Measurements from ENCODE around the gene NPY.

NPY gene

DNA sequence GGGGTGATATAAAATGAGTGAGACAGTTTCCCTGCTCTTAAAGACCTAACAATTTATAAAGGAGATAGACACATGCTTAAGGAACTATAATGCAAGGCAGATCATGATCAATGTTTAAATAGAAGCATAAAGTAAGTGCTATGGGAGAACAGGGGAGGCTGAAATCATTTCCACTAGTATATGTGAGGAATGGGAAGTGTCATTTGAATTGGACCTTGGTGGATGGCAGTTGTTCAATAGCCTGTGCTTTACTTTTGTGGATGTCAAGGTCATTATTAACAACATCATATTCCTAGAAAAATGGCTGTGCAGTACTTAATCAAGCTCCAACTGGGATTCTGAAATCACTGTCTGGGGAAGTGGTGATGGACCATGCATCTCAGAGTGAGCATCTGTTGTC, 14.7 kb downstream of the NPY start:
- no peaks in the 10 kb centered on the region for H4K20me1 ChIP-seq (ENCODE audit: insufficient read depth, low read length)
- no peak overlapping the region for H2AFZ ChIP-seq (ENCODE audit: low read length)
- no peak overlapping the region for H3K9ac ChIP-seq (ENCODE audit: low read length)
- no peaks in the 10 kb centered on the region for H3K27me3 ChIP-seq (ENCODE audit: insufficient read depth, low read length)
- H3K79me2 ChIP-seq (ENCODE audit: insufficient read depth, low read length), result no peaks in the 10 kb centered on the region
- no peak overlapping the region for H3K4me2 ChIP-seq (ENCODE audit: low read length)
- H3K36me3 ChIP-seq (ENCODE audit: insufficient read depth, low read length), result no peaks in the 10 kb centered on the region
- no peaks in the 10 kb centered on the region for H3K9me3 ChIP-seq (ENCODE audit: low read length)
- peaks cover 7% of the 10 kb centered on the region for H3K4me1 ChIP-seq (ENCODE audit: insufficient read depth, low read length, severe bottlenecking)
- no peaks in the 10 kb centered on the region for H3F3A ChIP-seq (ENCODE audit: insufficient read depth, low read length)
- no peaks in the 10 kb centered on the region for H3K9me2 ChIP-seq (ENCODE audit: low read depth, low read length)
- TF ChIP-seq EZH2 (IDR thresholded peaks at IDR 0.05; ENCODE audit: borderline replicate concordance, low read length), result no peak
- TF ChIP-seq, protein P1, sequence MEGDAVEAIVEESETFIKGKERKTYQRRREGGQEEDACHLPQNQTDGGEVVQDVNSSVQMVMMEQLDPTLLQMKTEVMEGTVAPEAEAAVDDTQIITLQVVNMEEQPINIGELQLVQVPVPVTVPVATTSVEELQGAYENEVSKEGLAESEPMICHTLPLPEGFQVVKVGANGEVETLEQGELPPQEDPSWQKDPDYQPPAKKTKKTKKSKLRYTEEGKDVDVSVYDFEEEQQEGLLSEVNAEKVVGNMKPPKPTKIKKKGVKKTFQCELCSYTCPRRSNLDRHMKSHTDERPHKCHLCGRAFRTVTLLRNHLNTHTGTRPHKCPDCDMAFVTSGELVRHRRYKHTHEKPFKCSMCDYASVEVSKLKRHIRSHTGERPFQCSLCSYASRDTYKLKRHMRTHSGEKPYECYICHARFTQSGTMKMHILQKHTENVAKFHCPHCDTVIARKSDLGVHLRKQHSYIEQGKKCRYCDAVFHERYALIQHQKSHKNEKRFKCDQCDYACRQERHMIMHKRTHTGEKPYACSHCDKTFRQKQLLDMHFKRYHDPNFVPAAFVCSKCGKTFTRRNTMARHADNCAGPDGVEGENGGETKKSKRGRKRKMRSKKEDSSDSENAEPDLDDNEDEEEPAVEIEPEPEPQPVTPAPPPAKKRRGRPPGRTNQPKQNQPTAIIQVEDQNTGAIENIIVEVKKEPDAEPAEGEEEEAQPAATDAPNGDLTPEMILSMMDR (IDR thresholded peaks at IDR 0.05; ENCODE audit: low read length), result no peak
- H3K4me3 ChIP-seq (ENCODE audit: low read depth, low read length, poor library complexity, severe bottlenecking), result no peak overlapping the region
- no peak overlapping the region for H3K27ac ChIP-seq (ENCODE audit: low read depth, low read length, poor library complexity, severe bottlenecking)

DNA sequence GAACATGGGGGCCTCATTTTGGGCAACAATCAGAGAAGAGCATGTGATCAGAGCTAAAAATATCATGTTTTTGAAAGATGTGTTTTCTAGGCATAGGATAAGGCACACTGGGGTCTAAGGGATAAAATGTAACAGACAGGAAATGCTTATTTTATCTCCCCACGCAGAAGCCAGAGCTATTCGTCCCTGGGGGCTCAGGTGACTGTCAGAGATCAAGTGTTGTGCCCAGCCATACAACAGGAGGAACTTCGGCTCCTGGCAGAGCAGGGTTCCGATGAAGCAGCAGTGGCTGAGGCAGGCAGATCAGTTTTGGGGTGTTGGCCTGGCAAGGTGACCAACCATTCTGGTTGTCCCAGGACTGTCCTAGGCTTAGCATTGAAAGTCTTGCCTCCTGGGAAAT, 15.2 kb downstream of the NPY start:
- H3K36me3 ChIP-seq (ENCODE audit: insufficient read depth, low read length), result no peaks in the 10 kb centered on the region

DNA sequence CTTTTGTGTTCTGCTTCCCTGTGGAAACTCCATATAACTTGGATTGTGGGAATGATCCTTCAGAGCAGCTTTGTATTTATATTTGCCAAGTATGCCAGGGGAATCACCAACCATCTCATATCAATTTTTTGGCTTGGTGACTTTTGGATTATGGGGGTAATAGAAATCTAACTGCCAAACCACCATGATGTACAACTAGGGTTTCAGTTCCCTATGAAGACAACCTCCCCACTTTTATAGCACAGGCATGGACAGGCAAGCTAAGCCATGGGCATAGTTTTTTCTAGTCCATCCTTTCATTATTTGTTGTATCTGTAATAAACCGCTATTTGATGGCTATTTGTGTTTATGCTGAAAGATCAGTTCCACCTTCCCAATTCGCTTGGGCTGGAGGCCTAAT, 17.7 kb downstream of the NPY start:
- H4K20me1 ChIP-seq (ENCODE audit: insufficient read depth, low read length), result no peaks in the 10 kb centered on the region
- no peaks in the 10 kb centered on the region for H3K79me2 ChIP-seq (ENCODE audit: insufficient read depth, low read length)
- peaks cover 7% of the 10 kb centered on the region for H3K4me1 ChIP-seq (ENCODE audit: insufficient read depth, low read length, severe bottlenecking)
- no peaks in the 10 kb centered on the region for H3K27me3 ChIP-seq (ENCODE audit: insufficient read depth, low read length)
- H3K4me2 ChIP-seq (ENCODE audit: low read length), result no peak overlapping the region
- H3K27ac ChIP-seq (ENCODE audit: low read depth, low read length, poor library complexity, severe bottlenecking), result no peak overlapping the region
- no peaks in the 10 kb centered on the region for H3F3A ChIP-seq (ENCODE audit: insufficient read depth, low read length)
- no peaks in the 10 kb centered on the region for H3K9me2 ChIP-seq (ENCODE audit: low read depth, low read length)
- no peaks in the 10 kb centered on the region for H3K9me3 ChIP-seq (ENCODE audit: low read length)
- TF ChIP-seq, protein P1 (IDR thresholded peaks at IDR 0.05; ENCODE audit: low read length), result no peak
- no peak for TF ChIP-seq EZH2 (IDR thresholded peaks at IDR 0.05; ENCODE audit: borderline replicate concordance, low read length)
- H3K4me3 ChIP-seq (ENCODE audit: low read depth, low read length, poor library complexity, severe bottlenecking), result no peak overlapping the region
- no peaks in the 10 kb centered on the region for H3K36me3 ChIP-seq (ENCODE audit: insufficient read depth, low read length)
- H3K9ac ChIP-seq (ENCODE audit: low read length), result no peak overlapping the region
- no peak overlapping the region for H2AFZ ChIP-seq (ENCODE audit: low read length)

More for the DNA sequence above, 15.2 kb downstream of the NPY start:
- no peaks in the 10 kb centered on the region for H3K27me3 ChIP-seq (ENCODE audit: insufficient read depth, low read length)
- no peak overlapping the region for H3K27ac ChIP-seq (ENCODE audit: low read depth, low read length, poor library complexity, severe bottlenecking)
- no peaks in the 10 kb centered on the region for H3F3A ChIP-seq (ENCODE audit: insufficient read depth, low read length)
- TF ChIP-seq, protein P1 (IDR thresholded peaks at IDR 0.05; ENCODE audit: low read length), result no peak
- TF ChIP-seq EZH2 (IDR thresholded peaks at IDR 0.05; ENCODE audit: borderline replicate concordance, low read length), result no peak
- H3K4me3 ChIP-seq (ENCODE audit: low read depth, low read length, poor library complexity, severe bottlenecking), result no peak overlapping the region
- H3K79me2 ChIP-seq (ENCODE audit: insufficient read depth, low read length), result no peaks in the 10 kb centered on the region
- no peaks in the 10 kb centered on the region for H3K9me3 ChIP-seq (ENCODE audit: low read length)
- no peaks in the 10 kb centered on the region for H3K9me2 ChIP-seq (ENCODE audit: low read depth, low read length)
- no peak overlapping the region; the same call in 1 of the 2 replicates for H3K4me2 ChIP-seq (ENCODE audit: low read length)
- no peaks in the 10 kb centered on the region for H4K20me1 ChIP-seq (ENCODE audit: insufficient read depth, low read length)
- peaks cover 7% of the 10 kb centered on the region for H3K4me1 ChIP-seq (ENCODE audit: insufficient read depth, low read length, severe bottlenecking)
- H3K9ac ChIP-seq (ENCODE audit: low read length), result no peak overlapping the region
- no peak overlapping the region for H2AFZ ChIP-seq (ENCODE audit: low read length)
